Sigmoid colon (tissue), 3 donors: Measurements from ENCODE around the gene DCHS1.

Experiments
- CTCF ChIP-seq, 4 experiments: fragments of 450-650 bp in 3 of 4; fragments of 200-600 bp in 1 of 4; IDR thresholded peaks; one replicate each; pipeline ENCODE4 v1.5.1; 2016 to 2019; ENCODE audit warnings: antibody characterized with exemption in 4 of 4, mild to moderate bottlenecking in 3 of 4, moderate library complexity in 2 of 4
- POLR2A ChIP-seq, 2 donors: fragments of 450-650 bp; IDR thresholded peaks; one replicate each; pipeline ENCODE4 v1.6.1; 2016; ENCODE audit warnings: antibody characterized with exemption in 2 of 2, mild to moderate bottlenecking in 2 of 2, moderate library complexity in 2 of 2

GRCh38 chr11:6622261-6623171 is 33.1 kb downstream of the DCHS1 start:
- no peak for TF ChIP-seq CTCF (IDR thresholded peaks at IDR 0.05)
- TF ChIP-seq POLR2A (IDR thresholded peaks at IDR 0.05): no peak
